Stimulated activated CD8-positive, alpha-beta memory T cell treated with anti-CD3 and anti-CD28 coated beads, Interleukin-7, amount 100 ng/mL, for 4 hours (primary cell): Measurements from ENCODE around the gene DKK3.

Experiments used
- DNase-seq, 2 donors: peaks; one replicate each; pipeline ENCODE4 v3.0.0-alpha.2; 2020; ENCODE audit warnings: low read depth in 2 of 2

The DKK3 gene

GRCh38 chr11:12005061-12005460 lies 3.4 kb downstream of the DKK3 start:
- no peak for DNase-seq

GRCh38 chr11:12003815-12004214 lies 4.6 kb downstream of the DKK3 start:
- DNase-seq = no peak

GRCh38 chr11:12003336-12003735 lies 5.1 kb downstream of the DKK3 start:
- DNase-seq = no peak

- DNase-seq = no peak
Measured at GRCh38 chr11:12001186-12001585, 7.2 kb downstream of the DKK3 start.

GRCh38 chr11:11998091-11998781 lies 10.2 kb downstream of the DKK3 start:
- no peak for DNase-seq

- no peak for DNase-seq
Measured at GRCh38 chr11:11997049-11997322, 11.4 kb downstream of the DKK3 start.

GRCh38 chr11:11996321-11997048 lies 11.9 kb downstream of the DKK3 start:
- no peak for DNase-seq

GRCh38 chr11:11995601-11996000 lies 12.8 kb downstream of the DKK3 start:
- no peak for DNase-seq

- DNase-seq = no peak
Measured at GRCh38 chr11:11993839-11994238, 14.6 kb downstream of the DKK3 start.

GRCh38 chr11:11992257-11993212 lies 15.9 kb downstream of the DKK3 start:
- no peak for DNase-seq

GRCh38 chr11:11989774-11990744 lies 18.4 kb downstream of the DKK3 start:
- DNase-seq = no peak

- no peak for DNase-seq
Measured at GRCh38 chr11:11988681-11989261, 19.7 kb downstream of the DKK3 start.

- no peak for DNase-seq
Measured at GRCh38 chr11:11988099-11988651, 20.3 kb downstream of the DKK3 start.

GRCh38 chr11:11987503-11988022 lies 20.9 kb downstream of the DKK3 start:
- DNase-seq = no peak

GRCh38 chr11:11985954-11986949 lies 22.2 kb downstream of the DKK3 start:
- no peak for DNase-seq

- no peak for DNase-seq
Measured at GRCh38 chr11:11985016-11985715, 23.3 kb downstream of the DKK3 start.

GRCh38 chr11:11984563-11984962 lies 23.9 kb downstream of the DKK3 start:
- no peak for DNase-seq

- no peak for DNase-seq
Measured at GRCh38 chr11:11983427-11983826, 25.0 kb downstream of the DKK3 start.

GRCh38 chr11:11982975-11983374 lies 25.5 kb downstream of the DKK3 start:
- DNase-seq = no peak
